Testis (tissue), 2 donors: ENCODE data around the gene TGM1.

Experiments
- CTCF ChIP-seq, 3 experiments: fragments of 450-650 bp in 2 of 3; fragments of 200-600 bp in 1 of 3; sonication (generic) in 1 of 3; IDR thresholded peaks; one replicate each; pipeline ENCODE4 v1.5.1; 2016 to 2019; ENCODE audit warnings: antibody characterized with exemption in 3 of 3, mild to moderate bottlenecking in 2 of 3, moderate library complexity in 1 of 3
- POLR2A ChIP-seq: fragments of 450-650 bp; IDR thresholded peaks from one replicate; pipeline ENCODE4 v1.6.1; 2017; ENCODE audit warnings: antibody characterized with exemption, mild to moderate bottlenecking, moderate library complexity

- TF ChIP-seq CTCF (IDR thresholded peaks at IDR 0.05) (no peak), POLR2A (no peak)
Measured at GRCh38 chr14:24243336-24243836, 19.6 kb downstream of the TGM1 start.
